ENCODE data around the gene PPIE.

DNA sequence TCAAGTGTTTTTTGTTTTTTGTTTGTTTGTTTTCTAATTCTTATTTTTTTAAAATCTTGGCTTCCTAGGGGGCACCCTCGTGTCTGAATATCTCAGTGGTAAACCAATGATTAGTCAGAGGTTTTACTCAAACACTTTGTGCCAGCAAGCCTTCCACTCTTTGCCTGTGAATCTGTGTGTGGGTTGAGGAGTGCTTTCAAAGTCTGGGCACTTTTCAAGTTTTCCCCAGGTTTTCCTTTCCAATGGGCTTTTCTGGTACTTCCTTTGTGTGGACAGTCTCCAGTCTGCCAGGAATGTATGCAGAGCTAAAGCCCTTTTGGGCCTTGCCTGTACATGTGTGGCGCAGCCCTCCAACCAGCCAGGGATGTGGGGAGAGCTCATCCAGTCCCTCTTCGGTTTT, 9.7 kb upstream of the PPIE start:
- TF ChIP-seq POLR2A (IDR thresholded peaks at IDR 0.05), result no peak
- TF ChIP-seq, protein P1, sequence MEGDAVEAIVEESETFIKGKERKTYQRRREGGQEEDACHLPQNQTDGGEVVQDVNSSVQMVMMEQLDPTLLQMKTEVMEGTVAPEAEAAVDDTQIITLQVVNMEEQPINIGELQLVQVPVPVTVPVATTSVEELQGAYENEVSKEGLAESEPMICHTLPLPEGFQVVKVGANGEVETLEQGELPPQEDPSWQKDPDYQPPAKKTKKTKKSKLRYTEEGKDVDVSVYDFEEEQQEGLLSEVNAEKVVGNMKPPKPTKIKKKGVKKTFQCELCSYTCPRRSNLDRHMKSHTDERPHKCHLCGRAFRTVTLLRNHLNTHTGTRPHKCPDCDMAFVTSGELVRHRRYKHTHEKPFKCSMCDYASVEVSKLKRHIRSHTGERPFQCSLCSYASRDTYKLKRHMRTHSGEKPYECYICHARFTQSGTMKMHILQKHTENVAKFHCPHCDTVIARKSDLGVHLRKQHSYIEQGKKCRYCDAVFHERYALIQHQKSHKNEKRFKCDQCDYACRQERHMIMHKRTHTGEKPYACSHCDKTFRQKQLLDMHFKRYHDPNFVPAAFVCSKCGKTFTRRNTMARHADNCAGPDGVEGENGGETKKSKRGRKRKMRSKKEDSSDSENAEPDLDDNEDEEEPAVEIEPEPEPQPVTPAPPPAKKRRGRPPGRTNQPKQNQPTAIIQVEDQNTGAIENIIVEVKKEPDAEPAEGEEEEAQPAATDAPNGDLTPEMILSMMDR (IDR thresholded peaks at IDR 0.05), result no peak
- no peak for TF ChIP-seq POLR2AphosphoS5 (IDR thresholded peaks at IDR 0.05)
